Caco-2 (cell line): ENCODE data around the gene PLXDC2. TPM values are rescaled to one million over a fixed set of nuclear protein-coding genes. Genes with fewer than 3 reads are reported as not detected.

ENCODE experiments used
- BruUV-seq: library from RNA; stranded (reverse); fragments of 400-500 nt; replicated peaks from 2 replicates; lab custom pipeline; 2021; lab: Mats Ljungman, UMichigan
- CTCF ChIA-PET: fragments of 300-600 bp; sonication (Branson Sonifier 250); formaldehyde crosslinking; loops from one replicate; lab custom pipeline; 2022; ENCODE audit warnings: antibody characterized with exemption; lab: Charles Lee
- POLR2A ChIA-PET: fragments of 300-600 bp; sonication (Branson Sonifier 250); formaldehyde crosslinking; loops from one replicate; lab custom pipeline; 2022; ENCODE audit warnings: antibody characterized with exemption; lab: Charles Lee
- DNase-seq, 2 experiments: peaks; one replicate each; pipeline versions ENCODE4 v3.0.0 to v3.0.0-alpha.2; 2020 to 2022
- H3K27me3 ChIP-seq: replicated peaks from 2 replicates; pipeline ENCODE4 v1.6.0; 2011; ENCODE audit warnings: low read length; ENCODE audit not compliant: control insufficient read depth, insufficient read depth
- H3K36me3 ChIP-seq: 2 replicates; pipeline ENCODE4 v1.5.1; 2011; ENCODE audit warnings: low read length; ENCODE audit not compliant: control insufficient read depth, insufficient read depth
- H3K4me1 ChIP-seq: fragments of 250-450 bp; sonication (Bioruptor Pico); 2 replicates; pipeline ENCODE4 v1.5.1; 2020; ENCODE audit warnings: mild to moderate bottlenecking
- H3K4me3 ChIP-seq: 2 replicates; pipeline ENCODE4 v1.5.1; 2011; ENCODE audit warnings: low read depth, mild to moderate bottlenecking, control low read depth, low read length
- H3K9me3 ChIP-seq: fragments of 250-450 bp; sonication (Bioruptor Pico); 2 replicates; pipeline ENCODE4 v1.5.1; 2020; ENCODE audit warnings: mild to moderate bottlenecking, moderate library complexity
- H3K27ac Mint-ChIP-seq: one replicate; pipeline ENCODE4 v1.8.0; 2022; ENCODE audit warnings: mixed read lengths; ENCODE audit not compliant: unreplicated experiment
- H3K27me3 Mint-ChIP-seq: one replicate; pipeline ENCODE4 v1.8.0; 2022; ENCODE audit warnings: mixed read lengths; ENCODE audit not compliant: insufficient read depth, unreplicated experiment
- H3K36me3 Mint-ChIP-seq: one replicate; pipeline ENCODE4 v1.8.0; 2022; ENCODE audit warnings: mild to moderate bottlenecking, mixed read lengths; ENCODE audit not compliant: insufficient read depth, unreplicated experiment
- H3K4me1 Mint-ChIP-seq: one replicate; pipeline ENCODE4 v1.8.0; 2022; ENCODE audit warnings: low read depth, mixed read lengths; ENCODE audit not compliant: unreplicated experiment
- H3K4me3 Mint-ChIP-seq: one replicate; pipeline ENCODE4 v1.8.0; 2022; ENCODE audit warnings: mild to moderate bottlenecking, moderate library complexity, mixed read lengths; ENCODE audit not compliant: unreplicated experiment
- H3K9me3 Mint-ChIP-seq: one replicate; pipeline ENCODE4 v1.8.0; 2022; ENCODE audit warnings: mixed read lengths; ENCODE audit not compliant: unreplicated experiment
- CTCF ChIP-seq, 2 experiments: fragments of 200-600 bp in 1 of 2; IDR thresholded peaks; 1 replicate in 1 of 2; 2 replicates in 1 of 2; pipeline versions ENCODE4 v1.5.1 to v1.8.0; 2011 to 2022; ENCODE audit warnings: antibody characterized with exemption in 1 of 2, control low read depth in 1 of 2, inconsistent platforms in 1 of 2, low read depth in 1 of 2, low read length in 1 of 2, mild to moderate bottlenecking in 1 of 2, moderate library complexity in 1 of 2; ENCODE audit not compliant: insufficient read depth in 1 of 2, severe bottlenecking in 1 of 2, unreplicated experiment in 1 of 2
- intact Hi-C: fragments of 100-400 bp; cut with micrococcal nuclease; formaldehyde crosslinking; loops from one replicate; pipeline ENCODE4 v1.10.0; 2022; ENCODE audit not compliant: unreplicated experiment
- total RNA-seq: library from RNA; stranded (reverse); gene quantifications from 2 replicates; pipeline ENCODE4 v1.2.3, GENCODE V29; 2022

The PLXDC2 gene
- total RNA-seq, 1 experiment from 2014 or later: 0.54 TPM

DNA sequence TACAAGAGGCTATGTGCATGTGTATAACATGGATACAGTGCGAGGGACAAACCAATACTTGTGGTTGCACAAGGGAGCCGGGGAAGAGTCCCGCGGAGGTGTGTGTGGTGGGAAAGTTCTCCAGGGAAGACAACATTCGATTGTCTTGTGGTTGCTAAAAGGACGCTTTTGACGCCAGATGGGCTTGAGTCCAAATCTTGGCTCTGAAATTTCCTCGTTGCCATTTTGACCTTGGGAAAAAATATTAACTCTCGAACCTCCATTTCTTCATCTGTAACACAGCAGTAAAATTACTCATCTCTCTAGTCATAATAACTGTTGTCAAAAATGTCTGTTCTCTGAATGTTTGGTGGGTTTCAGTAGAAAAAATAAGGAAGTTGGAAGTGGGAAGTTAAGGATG, 16.5 kb downstream of the PLXDC2 start:
- ChIA-PET CTCF (no interaction called here), POLR2A (no interaction called here)
- no peaks in the 10 kb centered on the region for H3K27me3 ChIP-seq
- intact Hi-C loops: no loop called here
- Mint-ChIP-seq H3K27me3 (peaks cover 13% of the 10 kb centered on the region), H3K27ac (no peak overlapping the region), H3K36me3 (no peaks in the 10 kb centered on the region), H3K9me3 (peaks cover 8% of the 10 kb centered on the region), H3K4me1 (no peaks in the 10 kb centered on the region), H3K4me3 (no peak overlapping the region)
- H3K36me3 ChIP-seq: no peaks in the 10 kb centered on the region
- H3K9me3 ChIP-seq: no peaks in the 10 kb centered on the region
- H3K4me3 ChIP-seq: no peak overlapping the region
- DNase-seq: no peak
- BruUV-seq: no TSS peak
- H3K4me1 ChIP-seq: no peaks in the 10 kb centered on the region
- no peak for TF ChIP-seq CTCF (IDR thresholded peaks at IDR 0.05; ENCODE audit: insufficient read depth in 1 of 2, low read depth in 1 of 2, low read length in 1 of 2, severe bottlenecking in 1 of 2, unreplicated experiment in 1 of 2)

DNA sequence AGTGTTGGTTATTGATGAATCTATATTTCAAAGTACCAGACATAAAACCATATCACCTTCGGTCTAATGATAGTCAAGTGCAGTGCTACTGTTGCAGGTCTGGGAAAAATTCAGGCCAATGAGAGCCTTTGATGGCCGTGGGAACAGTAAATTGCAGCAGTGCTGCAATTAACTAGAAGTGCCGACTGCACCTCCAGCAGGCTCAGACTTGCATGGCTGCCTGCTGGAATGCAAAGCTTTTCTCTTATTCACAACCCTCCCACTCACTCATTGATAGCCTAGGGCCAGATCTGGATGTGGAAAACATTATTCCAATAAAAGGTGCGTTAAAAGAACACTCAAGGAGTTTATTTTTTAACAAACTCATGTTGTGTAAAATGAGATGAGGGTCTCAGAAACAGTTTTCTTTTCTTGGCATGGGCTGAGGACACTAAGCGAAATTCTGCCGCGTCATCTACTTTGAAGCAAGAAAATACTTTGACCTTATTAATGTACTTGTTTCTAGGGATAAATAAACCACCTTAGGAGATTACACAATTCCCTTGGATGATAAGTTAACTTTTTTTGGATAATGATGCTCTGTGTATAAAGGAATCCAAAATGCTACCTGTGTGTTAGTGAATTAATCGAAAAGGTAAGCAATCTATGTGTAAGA, 17.1 kb downstream of the PLXDC2 start:
- ChIA-PET POLR2A (no interaction called here), CTCF (no interaction called here)
- peaks cover 13% of the 10 kb centered on the region for H3K27me3 Mint-ChIP-seq
- intact Hi-C loops: no loop called here
- H3K9me3 Mint-ChIP-seq: peaks cover 8% of the 10 kb centered on the region
- DNase-seq: no peak
- no peaks in the 10 kb centered on the region for H3K36me3 Mint-ChIP-seq
- TF ChIP-seq CTCF (IDR thresholded peaks at IDR 0.05; ENCODE audit: insufficient read depth in 1 of 2, low read depth in 1 of 2, low read length in 1 of 2, severe bottlenecking in 1 of 2, unreplicated experiment in 1 of 2): no peak
- BruUV-seq: no TSS peak
- no peak overlapping the region for H3K4me3 Mint-ChIP-seq
- H3K4me1 Mint-ChIP-seq: no peaks in the 10 kb centered on the region
- H3K9me3 ChIP-seq: no peaks in the 10 kb centered on the region
- H3K27ac Mint-ChIP-seq: no peak overlapping the region
- no peaks in the 10 kb centered on the region for H3K27me3 ChIP-seq
- H3K36me3 ChIP-seq: no peaks in the 10 kb centered on the region
- H3K4me3 ChIP-seq: no peak overlapping the region
- no peaks in the 10 kb centered on the region for H3K4me1 ChIP-seq

GRCh38 chr10:19835952-19836351, 19.7 kb downstream of the PLXDC2 start:
- Mint-ChIP-seq H3K27ac (no peak overlapping the region), H3K36me3 (no peaks in the 10 kb centered on the region), H3K27me3 (peaks cover 8% of the 10 kb centered on the region), H3K9me3 (peaks cover 8% of the 10 kb centered on the region), H3K4me1 (no peaks in the 10 kb centered on the region), H3K4me3 (no peak overlapping the region)
- TF ChIP-seq CTCF (IDR thresholded peaks at IDR 0.05; ENCODE audit: insufficient read depth in 1 of 2, low read depth in 1 of 2, low read length in 1 of 2, severe bottlenecking in 1 of 2, unreplicated experiment in 1 of 2): no peak
- Histone ChIP-seq H3K36me3 (no peaks in the 10 kb centered on the region), H3K9me3 (no peaks in the 10 kb centered on the region), H3K4me3 (no peak overlapping the region), H3K27me3 (no peaks in the 10 kb centered on the region), H3K4me1 (no peaks in the 10 kb centered on the region)
- BruUV-seq: no TSS peak
- DNase-seq: no peak
- POLR2A ChIA-PET: no interaction called here
- intact Hi-C loops: no loop called here
- CTCF ChIA-PET: no interaction called here
